UCSD-AML1 (cell line): Measurements from ENCODE around the gene TNFSF10.
A peak's percentile ranks its signal among the peaks of the same experiment; 100 is the strongest.
"Not testable (repeated sequence)": the region's sequence is repeated elsewhere in the genome, so short reads cannot be mapped to it uniquely, and the experiment has no call there.

Experiments used
- DNase-seq: peaks from one replicate; lab custom pipeline; 2025; ENCODE audit not compliant: unreplicated experiment; lab: John Stamatoyannopoulos, UW

Gene TNFSF10

GRCh38 chr3:172522871-172523818 is at the start of gene TNFSF10:
Gene TNFSF10, minus strand, starts transcription at chr3:172523430. Its CDS starts 46 bp downstream, at chr3:172523384.
- DNase-seq: peak; percentile 76

DNA sequence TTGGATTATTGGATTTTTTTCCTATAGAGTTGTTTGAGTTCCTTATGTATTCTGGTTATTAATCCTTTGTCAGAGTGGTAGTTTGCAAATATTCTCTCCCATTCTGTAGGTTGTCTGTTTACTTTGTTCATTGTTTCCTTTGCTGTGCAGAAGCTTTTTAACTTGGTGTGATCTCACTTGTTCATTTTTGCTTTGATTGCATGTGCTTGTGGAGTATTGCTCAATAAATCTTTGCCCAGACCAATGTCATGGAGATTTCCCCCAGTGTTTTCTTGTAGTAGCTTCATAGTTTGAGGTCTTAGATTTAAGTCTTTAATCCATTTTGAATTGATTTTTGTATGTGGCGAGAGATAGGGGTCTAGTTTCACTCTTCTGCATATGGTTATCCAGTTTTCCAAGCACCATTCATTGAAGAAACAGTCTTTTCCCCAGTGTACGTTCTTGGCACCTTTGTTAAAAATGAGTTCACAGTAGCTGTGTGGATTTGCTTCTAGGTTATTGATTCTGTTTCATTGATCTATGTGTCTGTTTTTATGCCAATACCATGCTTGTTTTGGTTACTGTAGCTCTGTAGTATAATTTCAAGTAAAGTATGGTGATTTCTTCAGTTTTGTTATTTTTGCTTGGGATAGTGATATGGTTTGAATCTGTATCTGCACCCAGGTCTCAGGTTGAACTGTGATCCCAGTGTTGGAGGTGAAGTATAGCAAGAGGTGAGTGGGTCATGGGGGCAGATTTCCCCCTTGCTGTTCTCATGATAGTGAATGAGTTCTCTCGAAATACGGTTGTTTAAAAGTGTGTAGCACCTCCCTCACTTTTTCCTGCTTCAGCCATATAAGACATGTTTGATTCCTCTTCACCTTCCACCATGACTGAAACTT is 46.1 kb upstream of the TNFSF10 start:
- DNase-seq: no peak

DNA sequence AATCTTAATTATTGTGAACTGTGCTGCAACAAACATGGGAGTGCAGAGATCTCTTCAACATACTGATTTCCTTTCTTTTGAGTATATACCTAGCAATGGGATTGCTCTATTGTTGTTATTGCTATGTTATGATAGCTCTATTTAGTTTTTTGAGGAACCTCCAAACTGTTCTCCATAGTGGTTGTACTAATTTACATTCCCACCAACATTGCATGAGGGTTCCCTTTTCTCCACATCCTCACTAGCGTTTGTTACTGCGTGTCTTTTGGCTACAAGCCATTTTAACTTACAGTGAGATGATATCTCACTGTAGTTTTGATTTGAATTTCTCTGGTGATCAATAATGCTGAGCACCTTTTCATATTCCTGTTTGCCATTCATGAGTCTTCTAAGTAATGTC is 45.5 kb upstream of the TNFSF10 start:
- no peak for DNase-seq

- DNase-seq: not testable (repeated sequence)
These were observed 43.6 kb upstream of the TNFSF10 start for GRCh38 chr3:172566785-172567184.

- no peak for DNase-seq
These were observed 41.3 kb upstream of the TNFSF10 start for GRCh38 chr3:172564499-172564898.

DNA sequence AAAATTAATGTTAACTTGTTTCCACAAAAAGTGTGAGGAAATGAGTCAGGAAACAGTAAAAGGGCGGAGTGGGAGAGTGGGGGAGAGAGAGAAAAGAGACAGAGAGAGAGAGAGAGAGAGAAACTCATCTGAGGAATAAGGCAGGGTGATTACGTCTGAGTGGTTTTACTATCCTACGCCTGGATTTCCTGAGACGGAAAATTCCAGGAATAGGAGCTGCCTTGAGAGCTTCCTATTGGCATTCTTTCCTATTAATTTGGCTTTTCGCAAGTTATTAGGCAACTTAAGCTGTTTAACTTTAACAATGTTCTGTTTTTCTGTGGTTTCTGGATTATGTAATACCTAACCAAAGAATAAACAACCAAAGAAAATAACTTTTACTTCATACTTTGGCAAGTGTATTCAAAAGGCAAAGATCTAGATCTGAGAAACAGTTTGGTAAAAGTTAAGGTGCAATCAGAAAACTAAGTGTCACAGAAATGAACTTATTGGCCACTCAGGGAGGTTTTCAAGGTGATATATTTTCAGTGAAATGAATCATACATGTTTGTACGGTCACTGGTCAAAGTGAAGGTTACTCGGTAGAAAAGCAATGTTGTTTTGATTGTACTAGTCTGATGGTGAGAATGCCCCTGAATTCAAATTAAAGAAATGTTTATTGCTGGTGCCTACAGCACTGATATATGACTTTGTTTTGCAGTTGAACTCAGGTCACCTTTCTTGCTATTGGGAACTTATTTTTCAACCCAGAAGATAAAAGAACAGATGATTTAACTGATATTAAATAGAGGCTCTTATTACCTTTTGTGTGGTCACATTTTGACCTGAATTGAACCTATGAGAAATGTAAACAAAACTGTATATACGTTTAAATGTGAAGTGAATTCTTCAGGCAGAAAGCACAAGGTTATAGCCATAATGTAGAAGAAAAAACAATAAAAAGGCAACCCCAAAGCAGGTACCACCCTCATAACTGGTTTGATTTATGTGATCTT is 39.9 kb upstream of the TNFSF10 start:
- DNase-seq: no peak

- no peak for DNase-seq
These were observed 38.8 kb upstream of the TNFSF10 start for GRCh38 chr3:172561897-172562640.

DNA sequence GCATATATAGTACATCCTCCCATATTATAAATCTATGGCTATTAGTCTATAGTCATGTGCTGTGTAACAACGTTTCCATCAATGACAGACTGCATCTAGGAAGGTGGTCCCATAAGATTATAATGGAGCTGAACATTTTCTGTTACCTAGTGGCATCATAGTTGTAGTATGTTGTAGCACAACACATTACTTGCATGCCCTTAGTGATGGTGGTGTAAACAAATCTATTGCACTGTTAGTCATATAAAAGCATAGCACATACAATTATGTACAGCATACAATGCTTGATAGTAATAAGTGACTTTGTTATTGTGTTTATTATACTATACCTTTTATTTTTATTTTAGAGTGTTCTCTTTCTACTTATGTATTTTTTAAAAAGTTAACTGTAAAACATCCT is 37.4 kb upstream of the TNFSF10 start:
- no peak for DNase-seq

DNA sequence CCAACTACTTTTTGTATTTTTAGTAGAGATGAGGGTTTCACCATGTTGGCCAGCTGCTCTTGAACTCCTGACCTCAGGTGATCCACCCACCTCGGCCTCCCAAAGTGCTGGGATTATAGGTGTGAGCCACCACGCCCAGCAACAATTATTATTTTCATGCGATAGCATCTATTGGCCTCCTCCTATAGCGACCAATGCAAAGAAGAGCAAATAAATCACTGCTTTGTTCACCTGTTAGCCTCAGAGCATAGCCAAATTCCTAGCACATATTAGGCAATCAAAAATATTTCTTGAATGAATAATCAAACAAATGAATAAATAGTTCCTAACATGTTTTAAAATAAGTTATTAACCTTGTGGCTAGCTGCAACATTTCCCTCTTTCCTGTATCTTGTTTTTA is 36.8 kb upstream of the TNFSF10 start:
- DNase-seq: no peak

- no peak for DNase-seq
These were observed 35.8 kb upstream of the TNFSF10 start for GRCh38 chr3:172559020-172559419.

DNA sequence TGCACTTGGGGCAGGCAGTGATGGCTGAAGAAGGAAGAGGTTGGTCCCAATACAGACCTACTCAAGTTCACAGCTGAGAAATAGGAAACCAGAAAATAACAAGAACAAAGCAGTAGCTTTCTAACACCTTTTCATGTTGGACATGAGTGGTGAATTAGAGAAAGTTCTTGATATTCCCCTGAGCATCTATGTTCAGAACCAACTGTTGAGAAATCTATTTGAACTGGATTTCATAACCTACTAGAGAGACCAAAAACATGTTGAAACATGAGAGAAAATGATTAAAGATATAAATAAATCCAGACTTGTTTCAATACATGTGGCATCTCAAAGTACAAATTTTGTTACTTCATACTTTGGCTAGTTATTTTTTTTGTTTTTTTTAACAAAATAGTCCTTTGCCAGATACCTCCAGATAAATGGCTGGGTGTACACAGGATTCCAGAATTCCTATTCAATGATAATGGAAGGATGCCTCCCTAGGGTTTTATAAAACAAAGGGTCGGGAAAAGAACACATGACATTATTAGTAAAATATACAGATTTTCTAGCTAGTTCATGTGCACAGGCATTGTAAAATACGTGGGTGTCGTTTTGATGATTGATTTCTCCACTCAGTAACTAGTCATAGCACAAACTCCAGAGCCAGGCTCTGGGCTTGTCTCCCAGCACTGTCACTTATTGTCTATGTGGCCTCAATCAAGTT is 34.4 kb upstream of the TNFSF10 start:
- DNase-seq: no peak

DNA sequence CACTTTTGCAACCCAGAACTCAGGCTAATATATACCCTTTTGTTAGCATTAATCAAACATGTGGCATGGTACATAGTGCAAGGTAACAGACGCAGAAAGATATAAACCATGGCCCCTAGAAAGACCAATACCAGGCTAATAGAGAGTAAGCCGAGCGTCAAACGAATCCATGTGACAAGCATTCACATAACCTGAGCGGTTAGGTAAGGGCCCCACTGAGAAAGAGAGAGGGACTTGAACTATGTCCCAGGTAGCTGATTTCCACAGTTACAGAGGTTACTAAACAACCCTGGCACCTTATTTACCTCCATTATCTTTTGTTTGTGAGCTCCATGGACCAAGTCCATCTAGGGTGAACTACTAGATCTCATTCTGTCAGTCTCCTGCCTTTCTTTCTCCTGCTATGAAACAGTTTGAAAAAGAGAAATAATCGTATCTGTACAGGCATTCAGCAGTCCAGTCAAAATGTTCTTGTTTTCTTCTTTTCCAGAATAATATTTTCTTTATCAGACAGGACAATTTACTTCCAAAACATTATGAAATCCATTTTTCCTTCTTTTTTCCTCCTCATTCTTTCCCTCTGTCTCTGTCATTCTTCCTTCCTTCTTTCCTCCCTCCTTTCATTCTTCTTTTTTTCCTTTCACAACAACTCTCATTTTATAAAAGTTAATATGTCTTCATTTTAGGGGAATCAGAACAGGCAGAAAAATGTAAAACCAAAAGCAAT is 30.5 kb upstream of the TNFSF10 start:
- DNase-seq: no peak

DNA sequence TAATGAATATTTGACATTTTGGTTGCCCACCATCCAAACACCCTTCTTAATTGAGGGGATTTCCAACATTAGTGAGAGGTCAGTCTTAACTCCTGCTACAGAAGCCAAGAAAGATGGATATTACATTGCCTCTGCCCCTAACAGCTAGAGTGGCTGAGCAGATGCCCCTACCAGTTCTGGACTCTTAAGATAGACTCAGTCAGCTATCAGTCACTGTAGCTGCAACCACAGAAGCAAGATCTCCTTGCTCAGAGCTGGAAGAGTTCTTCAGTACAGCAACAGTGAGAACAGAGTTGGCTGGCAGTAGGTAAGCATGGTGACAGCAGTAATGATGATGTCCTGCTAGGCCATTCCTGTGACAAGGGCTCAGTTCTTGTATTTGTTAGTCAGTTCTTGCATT is 29.4 kb upstream of the TNFSF10 start:
- DNase-seq: no peak

GRCh38 chr3:172551874-172552273 is 28.6 kb upstream of the TNFSF10 start:
- no peak for DNase-seq

- DNase-seq: peak; percentile 21
These were observed 27.2 kb upstream of the TNFSF10 start for GRCh38 chr3:172550347-172550943.

DNA sequence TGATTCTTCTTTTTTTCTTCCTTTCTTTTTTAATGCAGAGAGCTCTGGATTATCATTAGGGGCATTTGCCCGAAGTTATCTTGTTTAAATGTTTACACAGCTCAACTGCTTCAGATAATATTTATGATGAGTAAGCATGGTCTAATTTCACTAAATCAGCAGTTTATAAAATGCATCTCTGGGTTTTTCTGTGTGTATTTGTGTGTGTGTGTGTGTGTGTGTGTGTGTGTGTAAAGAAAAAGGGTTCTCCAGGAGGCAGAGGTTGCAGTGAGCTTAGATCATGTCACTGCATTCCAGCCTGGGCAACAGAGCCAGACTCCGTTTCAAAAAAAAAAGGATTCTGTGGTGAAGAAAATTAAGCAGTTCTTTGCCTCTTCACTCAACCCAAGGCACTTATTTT is 25.9 kb upstream of the TNFSF10 start:
- no peak for DNase-seq

DNA sequence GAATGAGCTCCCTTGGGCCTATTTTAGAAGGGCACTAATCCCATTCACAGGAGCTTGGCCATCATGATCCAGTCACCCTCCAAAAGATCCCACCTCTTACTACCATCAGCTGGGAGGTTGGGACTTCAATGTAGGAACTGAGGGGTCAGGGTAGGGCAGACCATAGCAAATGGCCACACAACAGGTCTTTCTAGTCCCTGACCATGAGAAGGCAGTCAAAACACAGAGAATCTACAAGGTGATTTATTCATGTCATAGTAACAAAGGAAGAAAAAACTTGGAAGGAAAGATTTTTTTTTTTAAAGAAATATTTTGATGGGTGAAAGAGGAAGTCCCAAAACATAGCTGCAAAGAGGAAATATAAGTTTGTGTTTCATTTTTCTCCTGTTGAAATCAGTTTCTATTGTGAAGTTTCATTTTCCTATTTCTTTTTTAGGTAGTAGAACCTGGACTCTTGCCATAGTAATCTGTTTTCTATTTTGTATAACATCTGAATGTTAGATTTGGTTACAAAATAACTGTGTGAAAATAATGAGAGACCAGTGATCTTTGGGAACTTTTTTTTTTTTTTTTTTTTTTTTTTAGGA is 23.5 kb upstream of the TNFSF10 start:
- DNase-seq: peak; percentile 35

GRCh38 chr3:172546105-172546504 is 22.9 kb upstream of the TNFSF10 start:
- DNase-seq: no peak
